ENCODE results near the gene MYO10.

The MYO10 gene

DNA sequence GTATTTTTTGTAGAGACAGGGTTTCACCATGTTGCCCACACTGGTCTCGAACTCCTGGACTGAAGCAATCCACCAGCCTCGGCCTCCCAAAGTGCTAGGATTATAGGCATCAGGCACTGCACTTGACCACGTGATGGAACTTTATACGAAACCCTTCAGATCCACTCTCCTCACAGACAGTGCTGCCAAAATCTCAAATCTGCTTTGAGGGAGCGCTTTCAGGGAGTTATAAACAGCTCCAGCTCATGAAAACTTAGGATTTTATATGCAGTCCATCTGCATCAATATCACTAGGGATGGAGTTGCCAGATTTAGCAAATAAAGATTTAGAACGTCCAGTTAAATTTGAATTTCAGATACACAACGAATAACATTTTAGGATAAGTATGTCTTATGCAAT is 25.0 kb upstream of the MYO10 start:
- no peak overlapping the region for H3K27ac ChIP-seq
- TF ChIP-seq, protein P1, sequence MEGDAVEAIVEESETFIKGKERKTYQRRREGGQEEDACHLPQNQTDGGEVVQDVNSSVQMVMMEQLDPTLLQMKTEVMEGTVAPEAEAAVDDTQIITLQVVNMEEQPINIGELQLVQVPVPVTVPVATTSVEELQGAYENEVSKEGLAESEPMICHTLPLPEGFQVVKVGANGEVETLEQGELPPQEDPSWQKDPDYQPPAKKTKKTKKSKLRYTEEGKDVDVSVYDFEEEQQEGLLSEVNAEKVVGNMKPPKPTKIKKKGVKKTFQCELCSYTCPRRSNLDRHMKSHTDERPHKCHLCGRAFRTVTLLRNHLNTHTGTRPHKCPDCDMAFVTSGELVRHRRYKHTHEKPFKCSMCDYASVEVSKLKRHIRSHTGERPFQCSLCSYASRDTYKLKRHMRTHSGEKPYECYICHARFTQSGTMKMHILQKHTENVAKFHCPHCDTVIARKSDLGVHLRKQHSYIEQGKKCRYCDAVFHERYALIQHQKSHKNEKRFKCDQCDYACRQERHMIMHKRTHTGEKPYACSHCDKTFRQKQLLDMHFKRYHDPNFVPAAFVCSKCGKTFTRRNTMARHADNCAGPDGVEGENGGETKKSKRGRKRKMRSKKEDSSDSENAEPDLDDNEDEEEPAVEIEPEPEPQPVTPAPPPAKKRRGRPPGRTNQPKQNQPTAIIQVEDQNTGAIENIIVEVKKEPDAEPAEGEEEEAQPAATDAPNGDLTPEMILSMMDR (IDR thresholded peaks at IDR 0.05) = no peak
- DNase-seq (ENCODE audit: low spot score) = no peak
- no peak overlapping the region for H3K4me3 ChIP-seq

DNA sequence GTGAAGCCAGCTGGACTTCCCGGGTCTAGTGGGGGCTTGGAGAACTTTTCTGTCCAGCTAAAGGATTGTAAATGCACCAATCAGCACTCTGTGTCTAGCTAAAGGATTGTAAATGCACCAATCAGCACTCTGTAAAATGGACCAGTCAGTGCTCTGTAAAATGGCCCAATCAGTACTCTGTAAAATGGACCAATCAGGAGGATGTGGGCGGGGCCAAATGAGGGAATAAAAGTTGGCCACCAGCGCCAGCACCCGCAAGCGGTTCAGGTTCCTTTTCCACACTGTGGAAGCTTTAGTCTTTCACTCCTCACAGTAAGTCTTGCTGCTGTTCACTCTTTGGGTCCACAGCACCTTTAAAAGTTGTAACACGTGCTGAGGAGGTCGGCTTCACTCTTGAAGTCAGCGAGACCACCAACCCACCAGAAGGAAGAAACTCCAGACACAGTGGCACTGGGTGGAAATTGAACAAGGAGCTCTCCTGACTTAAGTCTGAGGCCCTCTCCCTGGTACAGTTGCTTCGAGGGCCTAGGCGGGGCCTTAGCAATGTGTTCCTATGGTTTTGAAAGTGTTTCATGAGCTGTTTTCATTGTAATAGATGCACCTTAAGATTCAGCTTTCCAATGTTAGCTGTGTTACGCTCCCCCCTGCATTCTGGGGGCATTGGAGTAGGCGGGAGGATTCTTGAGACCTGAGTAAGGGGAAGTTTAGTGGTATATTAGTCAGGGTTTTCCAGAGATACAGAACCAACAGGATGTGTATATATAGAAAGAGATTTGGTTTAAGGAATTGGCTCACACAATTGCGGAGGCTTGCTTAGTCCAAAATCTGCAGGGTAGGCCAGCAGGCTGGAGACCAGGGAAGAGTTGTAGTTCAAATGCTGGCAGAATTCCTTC is 21.5 kb upstream of the MYO10 start:
- TF ChIP-seq, protein P1 (IDR thresholded peaks at IDR 0.05) = no peak
- H3K27ac ChIP-seq = no peak overlapping the region
- no peak for DNase-seq (ENCODE audit: low spot score)
- H3K4me3 ChIP-seq = no peak overlapping the region

DNA sequence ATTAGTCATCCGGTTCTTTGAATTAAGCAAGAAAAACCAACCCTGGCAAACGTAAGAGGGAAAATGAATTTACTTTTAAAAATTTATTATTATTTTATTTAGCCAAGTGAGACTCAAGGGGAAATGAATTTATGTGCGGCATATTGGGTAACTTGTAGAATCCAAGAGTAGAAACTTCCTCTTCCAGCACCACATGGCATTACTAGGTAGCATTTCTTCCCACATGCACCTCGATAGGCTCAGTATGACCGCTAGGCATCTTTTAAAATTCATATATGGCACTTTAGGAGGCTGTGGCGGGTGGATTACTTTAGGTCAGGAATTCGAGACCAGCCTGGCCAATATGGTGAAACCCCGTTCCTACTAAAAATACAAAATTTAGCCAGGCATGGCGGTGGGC is 17.6 kb upstream of the MYO10 start:
- H3K27ac ChIP-seq = no peak overlapping the region
- no peak overlapping the region for H3K4me3 ChIP-seq
- TF ChIP-seq, protein P1 (IDR thresholded peaks at IDR 0.05) = no peak
- no peak for DNase-seq (ENCODE audit: low spot score)

DNA sequence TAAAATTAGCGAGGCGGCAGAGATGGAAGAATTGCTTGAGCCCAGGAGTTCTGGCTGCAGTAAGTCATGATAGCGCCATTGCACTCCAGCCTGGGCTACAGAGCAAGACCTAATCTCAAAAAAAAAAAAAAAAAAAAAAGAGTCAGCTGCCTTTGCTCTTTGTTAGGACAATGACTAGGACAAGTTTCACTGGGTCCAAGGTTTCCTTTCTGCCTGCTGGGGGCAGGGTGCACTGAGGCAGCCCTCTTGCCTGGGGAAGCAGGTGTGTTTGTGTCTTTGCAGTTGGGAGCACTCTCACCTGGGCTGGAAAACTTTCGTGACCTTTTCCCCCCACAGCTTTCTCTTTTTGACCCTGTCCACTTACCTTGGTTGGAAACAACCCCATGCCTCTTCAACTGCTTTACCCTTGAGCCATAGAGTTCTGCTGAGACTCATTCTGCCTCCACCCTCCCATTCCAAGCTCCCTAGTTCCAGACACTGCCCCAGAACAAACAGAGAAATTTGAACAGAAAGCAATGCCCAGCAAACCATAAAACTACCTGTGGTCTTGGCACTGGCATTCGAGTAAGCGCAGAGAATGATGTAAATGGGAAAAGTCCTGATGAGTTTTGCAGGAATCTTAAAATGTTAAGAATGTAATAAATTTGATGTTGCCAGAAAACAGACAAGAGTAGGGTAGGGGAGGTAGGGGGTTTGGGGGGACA is 17.0 kb upstream of the MYO10 start:
- no peak overlapping the region for H3K4me3 ChIP-seq
- TF ChIP-seq, protein P1 (IDR thresholded peaks at IDR 0.05) = no peak
- H3K27ac ChIP-seq = no peak overlapping the region
- no peak for DNase-seq (ENCODE audit: low spot score)

DNA sequence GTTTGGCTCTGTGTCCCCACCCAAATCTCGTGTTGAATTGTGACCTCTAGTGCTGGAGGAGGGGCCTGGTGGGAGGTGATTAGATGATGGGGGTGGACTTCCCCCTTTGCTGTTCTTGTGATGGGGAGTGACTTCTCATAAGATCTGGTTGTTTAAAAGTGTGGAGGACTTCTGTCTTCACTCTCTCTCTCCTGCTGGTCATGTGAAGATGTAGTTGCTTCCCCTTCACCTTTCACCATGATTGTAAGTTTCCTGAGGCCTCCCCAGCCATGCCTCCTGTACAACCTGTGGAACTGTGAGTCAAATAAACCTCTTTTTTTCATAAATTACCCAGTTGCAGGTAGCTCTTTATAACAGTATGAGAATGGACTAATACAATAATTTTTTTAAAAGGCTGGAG is 10.6 kb upstream of the MYO10 start:
- Histone ChIP-seq H3K27ac (no peak overlapping the region), H3K4me3 (no peak overlapping the region)
- TF ChIP-seq, protein P1 (IDR thresholded peaks at IDR 0.05) = no peak
- DNase-seq (ENCODE audit: low spot score) = no peak

DNA sequence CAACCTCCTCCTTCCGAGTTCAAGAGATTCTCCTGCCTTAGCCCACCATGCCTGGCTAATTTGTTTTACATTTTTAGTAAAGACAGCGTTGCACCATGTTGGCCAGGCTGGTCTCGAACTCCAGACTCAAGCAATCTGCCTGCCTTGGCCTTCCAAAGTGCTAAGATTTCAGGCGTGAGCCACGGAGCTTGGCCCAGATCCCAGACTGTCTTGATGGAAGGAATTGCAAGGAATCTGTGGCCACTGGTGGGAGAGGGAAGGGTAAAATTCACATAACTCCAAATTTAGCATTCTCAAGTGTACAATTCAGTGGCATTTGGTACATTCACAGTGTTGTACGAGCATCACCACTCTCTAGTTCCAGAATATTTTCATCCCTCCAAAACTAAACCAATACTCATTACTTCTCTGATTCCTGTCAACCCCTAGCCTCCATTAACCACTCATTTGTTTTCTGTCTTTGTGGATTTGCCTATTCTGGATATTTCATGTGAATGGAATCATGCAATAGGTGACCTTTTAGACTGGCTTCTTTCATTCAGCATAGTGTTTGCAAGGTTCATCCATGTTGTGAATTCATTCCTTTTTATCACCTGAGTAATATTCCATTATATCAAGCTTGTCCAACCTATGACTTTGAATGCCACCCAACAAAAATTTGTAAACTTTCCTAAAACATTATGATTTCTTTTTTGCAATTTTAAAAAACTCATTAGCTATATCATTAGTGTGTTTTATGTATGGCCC is 8.9 kb upstream of the MYO10 start:
- DNase-seq (ENCODE audit: low spot score) = no peak
- no peak overlapping the region for H3K4me3 ChIP-seq
- TF ChIP-seq, protein P1 (IDR thresholded peaks at IDR 0.05) = no peak
- H3K27ac ChIP-seq = no peak overlapping the region
